Loucy (cell line): ENCODE measurements around the gene GSTT2.
A peak's percentile ranks its signal among the peaks of the same experiment; 100 is the strongest.
"Not testable (repeated sequence)": the region's sequence is repeated elsewhere in the genome, so short reads cannot be mapped to it uniquely, and the experiment has no call there.

Source experiments
- H2AFZ ChIP-seq: fragments of 200-600 bp; sonication (generic); 2 replicates; pipeline ENCODE4 v1.6.0; 2016; ENCODE audit warnings: antibody characterized with exemption, mild to moderate bottlenecking, low read length, moderate library complexity
- H3F3A ChIP-seq: fragments of 200-600 bp; 2 replicates; pipeline ENCODE4 v1.6.0; 2016; ENCODE audit warnings: antibody characterized with exemption, low read depth, mild to moderate bottlenecking
- H3K27me3 ChIP-seq: fragments of 200-600 bp; sonication (generic); 2 replicates; pipeline ENCODE4 v1.6.1; 2014; ENCODE audit warnings: low read length, mild to moderate bottlenecking; ENCODE audit not compliant: insufficient read depth, poor library complexity, severe bottlenecking
- H3K36me3 ChIP-seq: fragments of 200-600 bp; sonication (generic); 2 replicates; pipeline ENCODE4 v1.6.1; 2016; ENCODE audit warnings: low read length; ENCODE audit not compliant: insufficient read depth
- H3K4me1 ChIP-seq: fragments of 200-600 bp; sonication (generic); 2 replicates; pipeline ENCODE4 v1.5.1; 2014; ENCODE audit warnings: low read length, mild to moderate bottlenecking; ENCODE audit not compliant: insufficient read depth, poor library complexity, severe bottlenecking
- H3K4me2 ChIP-seq: fragments of 200-600 bp; sonication (generic); 2 replicates; pipeline ENCODE4 v1.6.0; 2014; ENCODE audit warnings: antibody characterized with exemption, low read length, low read depth, mild to moderate bottlenecking; ENCODE audit not compliant: poor library complexity, severe bottlenecking
- H3K4me3 ChIP-seq: fragments of 200-600 bp; sonication (generic); 2 replicates; pipeline ENCODE4 v1.5.1; 2014; ENCODE audit warnings: low read length, mild to moderate bottlenecking, mixed read lengths; ENCODE audit not compliant: poor library complexity, severe bottlenecking
- H3K79me2 ChIP-seq: fragments of 200-600 bp; sonication (generic); 2 replicates; pipeline ENCODE4 v1.6.1; 2014; ENCODE audit warnings: low read length; ENCODE audit not compliant: insufficient read depth
- H3K9ac ChIP-seq: fragments of 200-600 bp; sonication (generic); 2 replicates; pipeline ENCODE4 v1.6.0; 2014; ENCODE audit warnings: mild to moderate bottlenecking, low read depth, low read length, moderate library complexity; ENCODE audit not compliant: poor library complexity, severe bottlenecking
- H3K9me2 ChIP-seq: fragments of 200-600 bp; sonication (generic); replicated peaks from 2 replicates; pipeline ENCODE4 v1.6.1; 2016; ENCODE audit warnings: low read depth, low read length, mixed read lengths
- H3K9me3 ChIP-seq: fragments of 200-600 bp; sonication (generic); 2 replicates; pipeline ENCODE4 v1.6.1; 2014; ENCODE audit warnings: mild to moderate bottlenecking, antibody characterized with exemption, low read length, low read depth; ENCODE audit not compliant: insufficient read depth
- H4K20me1 ChIP-seq: fragments of 200-600 bp; sonication (generic); 2 replicates; pipeline ENCODE4 v1.6.0; 2014; ENCODE audit warnings: antibody characterized with exemption, low read length, mild to moderate bottlenecking; ENCODE audit not compliant: insufficient read depth, poor library complexity, severe bottlenecking
- EZH2phosphoT487 ChIP-seq: fragments of 200-600 bp; IDR thresholded peaks from 2 replicates; pipeline ENCODE4 v1.6.1; 2018; ENCODE audit warnings: antibody characterized with exemption, mild to moderate bottlenecking, moderate library complexity, borderline replicate concordance
- TF ChIP-seq, protein P1 (sequence below): fragments of 200-600 bp; sonication (generic); conservative IDR thresholded peaks from 2 replicates; pipeline ENCODE4 v1.5.1; 2014; ENCODE audit warnings: mild to moderate bottlenecking, antibody characterized with exemption, low read length

Gene GSTT2

GRCh38 chr22:23969071-23969470, 10.9 kb upstream of the GSTT2 start:
- Histone ChIP-seq H3K4me3 (peak overlapping the region; percentile 43), H3K9me2 (no peaks in the 10 kb centered on the region), H2AFZ (no peak overlapping the region), H3K4me2 (peak overlapping the region; percentile 57), H3K36me3 (peaks cover 28% of the 10 kb centered on the region; the same call in 1 of the 2 replicates), H3K4me1 (peaks cover 12% of the 10 kb centered on the region), H3K9ac (no peak overlapping the region), H3F3A (no peaks in the 10 kb centered on the region), H3K9me3 (no peaks in the 10 kb centered on the region), H3K27me3 (no peaks in the 10 kb centered on the region), H3K79me2 (peaks cover 32% of the 10 kb centered on the region), H4K20me1 (peaks cover 14% of the 10 kb centered on the region)
- TF ChIP-seq, protein P1, sequence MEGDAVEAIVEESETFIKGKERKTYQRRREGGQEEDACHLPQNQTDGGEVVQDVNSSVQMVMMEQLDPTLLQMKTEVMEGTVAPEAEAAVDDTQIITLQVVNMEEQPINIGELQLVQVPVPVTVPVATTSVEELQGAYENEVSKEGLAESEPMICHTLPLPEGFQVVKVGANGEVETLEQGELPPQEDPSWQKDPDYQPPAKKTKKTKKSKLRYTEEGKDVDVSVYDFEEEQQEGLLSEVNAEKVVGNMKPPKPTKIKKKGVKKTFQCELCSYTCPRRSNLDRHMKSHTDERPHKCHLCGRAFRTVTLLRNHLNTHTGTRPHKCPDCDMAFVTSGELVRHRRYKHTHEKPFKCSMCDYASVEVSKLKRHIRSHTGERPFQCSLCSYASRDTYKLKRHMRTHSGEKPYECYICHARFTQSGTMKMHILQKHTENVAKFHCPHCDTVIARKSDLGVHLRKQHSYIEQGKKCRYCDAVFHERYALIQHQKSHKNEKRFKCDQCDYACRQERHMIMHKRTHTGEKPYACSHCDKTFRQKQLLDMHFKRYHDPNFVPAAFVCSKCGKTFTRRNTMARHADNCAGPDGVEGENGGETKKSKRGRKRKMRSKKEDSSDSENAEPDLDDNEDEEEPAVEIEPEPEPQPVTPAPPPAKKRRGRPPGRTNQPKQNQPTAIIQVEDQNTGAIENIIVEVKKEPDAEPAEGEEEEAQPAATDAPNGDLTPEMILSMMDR = no peak
- no peak for TF ChIP-seq EZH2phosphoT487

GRCh38 chr22:23970201-23970641, 9.7 kb upstream of the GSTT2 start:
- no peak overlapping the region for H2AFZ ChIP-seq
- H3F3A ChIP-seq = no peaks in the 10 kb centered on the region
- peak overlapping the region; percentile 57 for H3K4me2 ChIP-seq
- H3K4me3 ChIP-seq = peak overlapping the region; percentile 43
- peaks cover 32% of the 10 kb centered on the region for H3K79me2 ChIP-seq
- H3K9ac ChIP-seq = peak overlapping the region; percentile 20
- peaks cover 28% of the 10 kb centered on the region; the same call in 1 of the 2 replicates for H3K36me3 ChIP-seq
- no peak for TF ChIP-seq EZH2phosphoT487
- TF ChIP-seq, protein P1 = no peak
- peaks cover 14% of the 10 kb centered on the region for H4K20me1 ChIP-seq
- H3K4me1 ChIP-seq = peaks cover 12% of the 10 kb centered on the region
- no peaks in the 10 kb centered on the region for H3K9me2 ChIP-seq
- H3K27me3 ChIP-seq = no peaks in the 10 kb centered on the region
- H3K9me3 ChIP-seq = no peaks in the 10 kb centered on the region

GRCh38 chr22:23970816-23971486, 9.0 kb upstream of the GSTT2 start:
- Histone ChIP-seq H3K4me3 (no peak overlapping the region), H3K9ac (no peak overlapping the region), H2AFZ (no peak overlapping the region), H3K27me3 (no peaks in the 10 kb centered on the region), H3K9me3 (no peaks in the 10 kb centered on the region), H3K36me3 (peaks cover 28% of the 10 kb centered on the region; the same call in 1 of the 2 replicates), H3K4me1 (peaks cover 12% of the 10 kb centered on the region), H4K20me1 (peaks cover 14% of the 10 kb centered on the region), H3F3A (no peaks in the 10 kb centered on the region), H3K4me2 (peak overlapping the region; percentile 57), H3K9me2 (no peaks in the 10 kb centered on the region), H3K79me2 (peaks cover 32% of the 10 kb centered on the region)
- no peak for TF ChIP-seq EZH2phosphoT487
- TF ChIP-seq, protein P1 = no peak

DNA sequence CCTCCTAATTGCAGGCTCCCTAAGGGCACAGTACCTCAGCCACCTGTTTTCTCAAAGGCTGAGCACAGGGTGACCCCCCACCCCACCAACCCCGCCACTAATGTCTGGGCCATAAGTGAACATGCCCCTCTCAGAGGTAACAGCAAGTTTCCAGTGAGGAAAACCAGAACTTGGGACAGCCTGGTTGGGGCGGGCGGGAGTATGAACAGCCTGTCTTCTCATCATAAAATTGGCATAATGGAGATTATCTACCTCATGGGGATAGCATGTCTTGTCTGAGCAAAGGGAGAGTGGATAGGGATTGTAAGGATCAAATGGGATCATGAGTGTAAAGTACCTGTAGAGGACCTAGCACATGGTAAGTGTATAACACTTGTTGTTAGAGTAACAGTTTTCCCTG, 8.0 kb upstream of the GSTT2 start:
- peak overlapping the region; percentile 7 for H3K9ac ChIP-seq
- peaks cover 14% of the 10 kb centered on the region for H4K20me1 ChIP-seq
- not testable (repeated sequence) for H3K27me3 ChIP-seq, H3K9me2 ChIP-seq, H3F3A ChIP-seq, H2AFZ ChIP-seq, H3K9me3 ChIP-seq
- H3K4me2 ChIP-seq = peak overlapping the region; percentile 14
- peaks cover 32% of the 10 kb centered on the region for H3K79me2 ChIP-seq
- peak overlapping the region; percentile 21 for H3K4me3 ChIP-seq
- peaks cover 12% of the 10 kb centered on the region for H3K4me1 ChIP-seq
- peaks cover 28% of the 10 kb centered on the region; the same call in 1 of the 2 replicates for H3K36me3 ChIP-seq

GRCh38 chr22:23974345-23974744, 5.6 kb upstream of the GSTT2 start, which contains the start of gene DDT:
TSS of gene DDT (minus strand) at chr22:23974441. CDS start at chr22:23974414, 27 bp downstream.
- H3K27me3 ChIP-seq, H3F3A ChIP-seq, H3K9me3 ChIP-seq, H2AFZ ChIP-seq, H3K9me2 ChIP-seq, H3K9ac ChIP-seq, H3K4me1 ChIP-seq, H3K4me2 ChIP-seq, H3K4me3 ChIP-seq: not testable (repeated sequence)
- Histone ChIP-seq H3K79me2 (peaks cover 27% of the 10 kb centered on the region), H3K36me3 (peaks cover 24% of the 10 kb centered on the region; the same call in 1 of the 2 replicates), H4K20me1 (peaks cover 14% of the 10 kb centered on the region)
